B cell (primary cell): ENCODE measurements around the gene NELFA. TPM values are rescaled to one million over a fixed set of nuclear protein-coding genes. Genes with fewer than 3 reads are reported as not detected.

Experiments
- ATAC-seq: fragments of 200-7000 bp; cut with Tn5 transposase; one replicate; pipeline ENCODE4 v1.10.0; 2021; ENCODE audit warnings: low read depth, mild to moderate bottlenecking, moderate number of reproducible peaks, moderate library complexity
- CTCF ChIA-PET: fragments of 350-600 bp; sonication (Branson Sonifier 250); formaldehyde crosslinking; loops from one replicate; lab custom pipeline; 2021; ENCODE audit warnings: antibody characterized with exemption, inconsistent platforms; lab: Charles Lee
- POLR2A ChIA-PET: fragments of 350-600 bp; sonication (Branson Sonifier 250); formaldehyde crosslinking; loops from one replicate; lab custom pipeline; 2021; ENCODE audit warnings: antibody characterized with exemption; lab: Charles Lee
- DNase-seq: peaks from one replicate; pipeline ENCODE4 v3.0.0; 2013
- H2AFZ ChIP-seq: 2 replicates; pipeline ENCODE4 v1.6.1; 2012; ENCODE audit warnings: mild to moderate bottlenecking, low read depth, low read length; ENCODE audit not compliant: insufficient read depth, poor library complexity, severe bottlenecking
- H3K27ac ChIP-seq, 2 donors: 1 replicate in 1 of 2; 2 replicates in 1 of 2; pipeline ENCODE4 v1.5.1; 2012 to 2013; ENCODE audit warnings: low read length in 2 of 2, mild to moderate bottlenecking in 2 of 2, moderate library complexity in 1 of 2
- H3K27me3 ChIP-seq, 4 experiments: fragments of 200-600 bp in 1 of 4; sonication (generic) in 1 of 4; replicated peaks in 1 of 4; 1 replicate in 2 of 4; 2 replicates in 2 of 4; pipeline versions ENCODE4 v1.6.1 to v1.7.0; 2013 to 2016; ENCODE audit warnings: low read length in 3 of 4, mild to moderate bottlenecking in 2 of 4, mixed read lengths in 1 of 4, moderate library complexity in 1 of 4; ENCODE audit not compliant: insufficient read depth in 4 of 4, control insufficient read depth in 3 of 4; ENCODE audit errors: control extremely low read depth in 1 of 4
- H3K36me3 ChIP-seq, 2 experiments: replicated peaks in 1 of 2; 1 replicate in 1 of 2; 2 replicates in 1 of 2; pipeline versions ENCODE4 v1.6.1 to v1.7.1; 2013; ENCODE audit warnings: low read length in 1 of 2; ENCODE audit not compliant: insufficient read depth in 2 of 2, control insufficient read depth in 1 of 2; ENCODE audit errors: control extremely low read depth in 1 of 2, extremely low read depth in 1 of 2
- H3K4me1 ChIP-seq, 2 donors: fragments of 200-600 bp in 1 of 2; sonication (generic) in 1 of 2; 1 replicate in 1 of 2; 2 replicates in 1 of 2; pipeline versions ENCODE4 v1.5.1 to v1.6.1; 2013 to 2017; ENCODE audit warnings: low read length in 2 of 2; ENCODE audit not compliant: control insufficient read depth in 2 of 2, insufficient read depth in 2 of 2
- H3K4me2 ChIP-seq: replicated peaks from 2 replicates; pipeline ENCODE3; 2012; ENCODE audit warnings: mild to moderate bottlenecking, low read depth, low read length; ENCODE audit not compliant: poor library complexity, severe bottlenecking
- H3K4me3 ChIP-seq, 5 experiments: fragments of 200-600 bp in 1 of 5; sonication (generic) in 1 of 5; 1 replicate in 3 of 5; 2 replicates in 2 of 5; pipeline versions ENCODE4 v1.5.1 to v1.7.0; 2011 to 2016; ENCODE audit warnings: low read length in 4 of 5, mild to moderate bottlenecking in 4 of 5, low read depth in 2 of 5, control low read depth in 1 of 5, moderate library complexity in 1 of 5; ENCODE audit not compliant: insufficient read depth in 1 of 5; ENCODE audit errors: control extremely low read depth in 1 of 5, extremely low read depth in 1 of 5
- H3K79me2 ChIP-seq: fragments of 200-600 bp; sonication (generic); one replicate; pipeline ENCODE4 v1.6.0; 2016; ENCODE audit warnings: low read length; ENCODE audit not compliant: control insufficient read depth, insufficient read depth
- H3K9ac ChIP-seq: fragments of 200-600 bp; sonication (generic); 2 replicates; pipeline ENCODE4 v1.6.1; 2017; ENCODE audit warnings: mild to moderate bottlenecking, low read length, moderate library complexity
- H3K9me3 ChIP-seq, 3 donors: one replicate each; pipeline versions ENCODE4 v1.6.1 to v1.7.1; 2013; ENCODE audit warnings: low read length in 2 of 3; ENCODE audit not compliant: control insufficient read depth in 2 of 3, insufficient read depth in 1 of 3; ENCODE audit errors: control extremely low read depth in 1 of 3
- H4K20me1 ChIP-seq: 2 replicates; pipeline ENCODE4 v1.6.0; 2012; ENCODE audit warnings: mild to moderate bottlenecking, low read length; ENCODE audit not compliant: insufficient read depth, control insufficient read depth, poor library complexity, severe bottlenecking
- H3K27ac Mint-ChIP-seq: one replicate; pipeline ENCODE4 v1.8.0; 2021; ENCODE audit warnings: mixed read lengths
- H3K27me3 Mint-ChIP-seq: one replicate; pipeline ENCODE4 v1.8.0; 2021; ENCODE audit warnings: mixed read lengths
- H3K4me1 Mint-ChIP-seq: one replicate; pipeline ENCODE4 v1.8.0; 2021; ENCODE audit warnings: mixed read lengths
- H3K4me3 Mint-ChIP-seq: one replicate; pipeline ENCODE4 v1.8.0; 2021; ENCODE audit warnings: mixed read lengths
- H3K9me3 Mint-ChIP-seq: one replicate; pipeline ENCODE4 v1.8.0; 2022; ENCODE audit warnings: mixed read lengths; ENCODE audit not compliant: insufficient read depth
- EZH2 ChIP-seq: IDR thresholded peaks from 2 replicates; pipeline ENCODE4 v1.6.1; 2012; ENCODE audit warnings: borderline replicate concordance, low read depth, mild to moderate bottlenecking, moderate library complexity, low read length; ENCODE audit not compliant: insufficient read depth, poor library complexity, severe bottlenecking
- WGBS: methylation state at CpG from one replicate; pipeline ENCODE4 v1.1.5; 2013; ENCODE audit warnings: missing lambda C conversion rate; ENCODE audit not compliant: insufficient coverage; 5-methylcytosine and 5-hydroxymethylcytosine counted together
- intact Hi-C: fragments of 100-400 bp; cut with micrococcal nuclease; formaldehyde crosslinking; loops from one replicate; pipeline ENCODE4 v1.10.0; 2022
- polyA plus RNA-seq: library from polyadenylated mRNA; depleted of rRNA; stranded (reverse); fragments of >200 nt; gene quantifications from 2 replicates; pipeline ENCODE4 v1.2.3, GENCODE V29; 2012
- total RNA-seq, 2 donors: library from RNA; stranded (reverse); fragments of 120-200 nt in 1 of 2; gene quantifications; 1 replicate in 1 of 2; 2 replicates in 1 of 2; pipeline versions ENCODE4 v1.2.3 to v1.2.4, GENCODE V29; 2013 to 2022
- TF ChIP-seq, protein P1 (sequence below): fragments of 200-600 bp; IDR thresholded peaks from one replicate; pipeline ENCODE4 v1.8.0; 2022; ENCODE audit warnings: antibody characterized with exemption, mild to moderate bottlenecking

The NELFA gene
- total and polyA plus RNA-seq, 2 donors (not counting 1 experiment from before 2014, with no cell fraction given): 42.8 to 60.7 TPM

DNA sequence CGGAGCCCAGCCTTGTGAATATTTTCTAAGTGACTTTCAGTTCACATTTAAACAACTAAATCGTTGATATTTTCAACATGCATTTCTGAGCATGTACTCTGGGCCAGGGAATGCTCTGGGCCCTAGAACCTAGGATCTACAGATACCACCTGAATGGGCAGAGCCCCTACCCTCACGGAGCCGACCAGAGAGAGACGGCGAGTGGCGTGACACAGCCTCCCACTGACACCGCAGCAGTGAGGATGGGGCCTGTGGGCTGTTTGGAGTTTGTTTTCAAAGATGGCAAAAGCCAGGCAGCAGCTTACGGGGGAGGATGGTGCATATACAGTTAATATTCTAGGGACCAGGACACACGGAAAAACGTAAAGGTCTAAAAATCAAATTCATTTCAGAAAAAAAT is 17.7 kb downstream of the NELFA start:
- no peak overlapping the region for H3K27ac ChIP-seq
- no peaks in the 10 kb centered on the region for H3K9me3 Mint-ChIP-seq
- H3K4me3 ChIP-seq: no peak overlapping the region
- H3K4me1 ChIP-seq: no peaks in the 10 kb centered on the region
- H3K4me1 Mint-ChIP-seq: peaks cover 6% of the 10 kb centered on the region
- H3K9ac ChIP-seq: no peak overlapping the region
- H2AFZ ChIP-seq: no peak overlapping the region
- H3K4me2 ChIP-seq: no peak overlapping the region
- WGBS: 96% methylated on average over 8 of the region's 11 CpGs
- peaks cover 0 to 45% of the 10 kb centered on the region in 2 experiments for H3K36me3 ChIP-seq
- H4K20me1 ChIP-seq: peaks cover 83% of the 10 kb centered on the region
- POLR2A ChIA-PET: no interaction called here
- H3K27ac Mint-ChIP-seq: no peak overlapping the region
- ATAC-seq (no peak), DNase-seq (no peak)
- intact Hi-C loops: no loop called here
- H3K79me2 ChIP-seq: peaks cover 64% of the 10 kb centered on the region
- H3K27me3 ChIP-seq: no peaks in the 10 kb centered on the region
- H3K27me3 Mint-ChIP-seq: no peaks in the 10 kb centered on the region
- TF ChIP-seq, protein P1, sequence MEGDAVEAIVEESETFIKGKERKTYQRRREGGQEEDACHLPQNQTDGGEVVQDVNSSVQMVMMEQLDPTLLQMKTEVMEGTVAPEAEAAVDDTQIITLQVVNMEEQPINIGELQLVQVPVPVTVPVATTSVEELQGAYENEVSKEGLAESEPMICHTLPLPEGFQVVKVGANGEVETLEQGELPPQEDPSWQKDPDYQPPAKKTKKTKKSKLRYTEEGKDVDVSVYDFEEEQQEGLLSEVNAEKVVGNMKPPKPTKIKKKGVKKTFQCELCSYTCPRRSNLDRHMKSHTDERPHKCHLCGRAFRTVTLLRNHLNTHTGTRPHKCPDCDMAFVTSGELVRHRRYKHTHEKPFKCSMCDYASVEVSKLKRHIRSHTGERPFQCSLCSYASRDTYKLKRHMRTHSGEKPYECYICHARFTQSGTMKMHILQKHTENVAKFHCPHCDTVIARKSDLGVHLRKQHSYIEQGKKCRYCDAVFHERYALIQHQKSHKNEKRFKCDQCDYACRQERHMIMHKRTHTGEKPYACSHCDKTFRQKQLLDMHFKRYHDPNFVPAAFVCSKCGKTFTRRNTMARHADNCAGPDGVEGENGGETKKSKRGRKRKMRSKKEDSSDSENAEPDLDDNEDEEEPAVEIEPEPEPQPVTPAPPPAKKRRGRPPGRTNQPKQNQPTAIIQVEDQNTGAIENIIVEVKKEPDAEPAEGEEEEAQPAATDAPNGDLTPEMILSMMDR: no peak
- TF ChIP-seq EZH2: no peak
- no peaks in the 10 kb centered on the region for H3K9me3 ChIP-seq
- H3K4me3 Mint-ChIP-seq: no peak overlapping the region
- CTCF ChIA-PET: no interaction called here

DNA sequence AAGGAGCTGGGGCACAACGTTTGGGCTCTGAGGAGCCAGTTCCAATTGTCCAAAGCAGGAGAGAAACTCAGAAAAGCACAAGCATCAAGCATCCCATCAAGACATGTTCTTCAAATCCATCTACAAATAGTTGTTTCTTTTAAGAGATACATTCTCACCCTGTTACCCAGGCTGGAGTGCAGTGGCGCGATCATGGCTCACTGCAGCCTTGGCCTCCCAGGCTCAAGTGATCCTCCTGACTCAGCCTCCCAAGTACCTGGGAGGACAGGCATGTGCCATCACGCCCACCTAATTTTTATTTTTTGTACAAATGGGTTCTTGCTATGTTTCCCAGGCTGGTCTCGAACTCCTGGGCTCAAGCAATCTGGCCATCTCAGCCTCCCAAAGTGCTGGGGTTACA is 18.1 kb downstream of the NELFA start:
- Histone ChIP-seq H2AFZ (no peak overlapping the region), H3K9me3 (no peaks in the 10 kb centered on the region), H3K4me3 (no peak overlapping the region), H3K36me3 (peaks cover 0 to 49% of the 10 kb centered on the region in 2 experiments), H4K20me1 (peaks cover 80% of the 10 kb centered on the region), H3K9ac (no peak overlapping the region), H3K4me1 (no peaks in the 10 kb centered on the region), H3K27ac (no peak overlapping the region), H3K27me3 (no peaks in the 10 kb centered on the region), H3K79me2 (peaks cover 60% of the 10 kb centered on the region), H3K4me2 (no peak overlapping the region)
- Mint-ChIP-seq H3K4me3 (no peak overlapping the region), H3K4me1 (peaks cover 4% of the 10 kb centered on the region), H3K9me3 (no peaks in the 10 kb centered on the region), H3K27ac (no peak overlapping the region), H3K27me3 (no peaks in the 10 kb centered on the region)
- ATAC-seq (no peak), DNase-seq (no peak)
- TF ChIP-seq, protein P1: no peak
- TF ChIP-seq EZH2: no peak
- intact Hi-C loops: no loop called here
- 95% methylated on average over 5 of the region's 5 CpGs for WGBS
- CTCF ChIA-PET: no interaction called here
- POLR2A ChIA-PET: no interaction called here
